Activated CD4-positive, alpha-beta memory T cell treated with anti-CD3 and anti-CD28 coated beads for 36 hours (primary cell): Measurements from ENCODE around the gene PDP2. TPM values are rescaled to one million over a fixed set of nuclear protein-coding genes. Genes with fewer than 3 reads are reported as not detected.

ENCODE experiments used
- CTCF ChIA-PET: fragments of 350-600 bp; sonication (Branson Sonifier 250); formaldehyde crosslinking; loops from one replicate; lab custom pipeline; 2021; ENCODE audit warnings: antibody characterized with exemption, inconsistent platforms; lab: Charles Lee
- POLR2A ChIA-PET: fragments of 350-600 bp; sonication (Branson Sonifier 250); formaldehyde crosslinking; loops from one replicate; lab custom pipeline; 2021; ENCODE audit warnings: antibody characterized with exemption; lab: Charles Lee
- DNase-seq: peaks from one replicate; pipeline ENCODE4 v3.0.0-alpha.2; 2020
- H3K27ac Mint-ChIP-seq: one replicate; pipeline ENCODE4 v1.8.0; 2021; ENCODE audit warnings: mixed read lengths
- H3K27me3 Mint-ChIP-seq: one replicate; pipeline ENCODE4 v1.8.0; 2021; ENCODE audit warnings: mixed read lengths
- H3K36me3 Mint-ChIP-seq: one replicate; pipeline ENCODE4 v1.8.0; 2021; ENCODE audit warnings: mixed read lengths
- H3K4me1 Mint-ChIP-seq: one replicate; pipeline ENCODE4 v1.8.0; 2021; ENCODE audit warnings: low read depth, mixed read lengths
- H3K4me3 Mint-ChIP-seq: one replicate; pipeline ENCODE4 v1.8.0; 2021; ENCODE audit warnings: mild to moderate bottlenecking, mixed read lengths
- H3K9me3 Mint-ChIP-seq: one replicate; pipeline ENCODE4 v1.8.0; 2021; ENCODE audit warnings: mixed read lengths
- intact Hi-C: fragments of 100-400 bp; cut with micrococcal nuclease; formaldehyde crosslinking; loops from one replicate; pipeline ENCODE4 v1.15.1; 2023
- total RNA-seq, 2 experiments: library from RNA; stranded (reverse); gene quantifications; one replicate each; pipeline ENCODE4 v1.2.3, GENCODE V29; 2021

The PDP2 gene
- total RNA-seq, 2 experiments from 2014 or later: 42.4 to 45.5 TPM

GRCh38 chr16:66904846-66905632, 24.7 kb downstream of the PDP2 start:
- Mint-ChIP-seq H3K27me3 (no peaks in the 10 kb centered on the region), H3K4me1 (peaks cover 6% of the 10 kb centered on the region), H3K9me3 (no peaks in the 10 kb centered on the region), H3K36me3 (no peaks in the 10 kb centered on the region), H3K27ac (no peak overlapping the region), H3K4me3 (no peak overlapping the region)
- intact Hi-C loops: no loop called here
- CTCF ChIA-PET: interaction anchor here (0.6 to 3.1 kb wide), 3 partner anchors 9 to 78 kb away, joined by 3 to 14 read pairs (median 3); no protein-coding TSS in a partner anchor
- no peak for DNase-seq
- POLR2A ChIA-PET: no interaction called here

- intact Hi-C loops: no loop called here
- POLR2A ChIA-PET: no interaction called here
- no peaks in the 10 kb centered on the region for H3K9me3 Mint-ChIP-seq
- peak; percentile 66 for DNase-seq
- no peaks in the 10 kb centered on the region for H3K27me3 Mint-ChIP-seq
- no peaks in the 10 kb centered on the region for H3K36me3 Mint-ChIP-seq
- no peak overlapping the region for H3K4me3 Mint-ChIP-seq
- H3K4me1 Mint-ChIP-seq: peaks cover 6% of the 10 kb centered on the region
- CTCF ChIA-PET: interaction anchor here (0.6 to 3.1 kb wide), 3 partner anchors 10 to 79 kb away, joined by 3 to 14 read pairs (median 3); no protein-coding TSS in a partner anchor
- no peak overlapping the region for H3K27ac Mint-ChIP-seq
Measured at GRCh38 chr16:66905633-66906539, 25.6 kb downstream of the PDP2 start.

DNA sequence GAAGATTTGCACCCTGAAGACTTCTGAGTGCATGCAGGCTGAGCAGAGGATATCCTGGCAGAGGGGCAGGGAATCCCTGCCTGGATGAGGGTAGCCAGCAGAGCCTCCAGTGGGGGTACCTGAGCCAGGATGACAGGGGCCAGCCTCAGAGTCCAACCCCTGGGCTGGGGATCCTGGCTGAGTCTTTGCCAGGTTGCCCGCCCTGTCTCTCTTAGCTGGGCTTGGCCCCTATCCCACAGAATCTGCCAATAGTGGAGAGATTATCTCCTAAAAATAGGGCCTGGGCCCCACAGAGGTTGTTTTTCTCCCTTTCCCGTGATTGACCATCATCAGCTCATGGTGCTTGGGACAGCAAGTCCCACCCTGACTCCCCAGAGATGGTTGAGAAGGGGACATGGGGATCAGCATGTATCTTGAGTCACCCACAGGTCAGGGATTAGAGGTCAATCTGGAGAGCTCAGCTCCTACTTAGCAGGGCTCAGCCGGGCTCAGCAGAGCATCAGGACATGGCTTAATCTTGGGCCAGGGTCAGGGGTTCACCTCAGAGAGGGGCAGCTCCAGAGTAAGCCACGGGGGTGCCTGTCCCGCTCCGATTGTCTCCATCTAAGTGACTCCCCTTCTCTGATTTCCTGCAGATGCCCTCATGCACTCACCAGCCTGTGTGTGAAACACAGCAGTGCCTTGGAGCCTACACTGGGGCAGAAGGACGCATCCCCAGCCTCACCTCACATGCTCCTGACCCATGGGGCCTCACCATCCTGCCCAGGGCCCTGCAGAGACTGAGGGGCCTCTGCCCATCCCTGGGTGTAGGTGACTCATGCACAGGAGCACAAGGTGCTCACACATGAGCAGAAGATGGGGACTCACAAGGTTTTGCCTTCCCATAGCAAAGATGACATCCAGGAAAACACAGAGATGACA, 26.9 kb downstream of the PDP2 start:
- Mint-ChIP-seq H3K27ac (no peak overlapping the region), H3K4me3 (no peak overlapping the region), H3K9me3 (no peaks in the 10 kb centered on the region), H3K27me3 (no peaks in the 10 kb centered on the region), H3K36me3 (no peaks in the 10 kb centered on the region), H3K4me1 (peaks cover 6% of the 10 kb centered on the region)
- DNase-seq: no peak
- POLR2A ChIA-PET: no interaction called here
- CTCF ChIA-PET: interaction anchor here (1.0 kb wide), 2 partner anchors 16 to 493 kb away, joined by 3 read pairs; no protein-coding TSS in a partner anchor
- intact Hi-C loops: no loop called here

DNA sequence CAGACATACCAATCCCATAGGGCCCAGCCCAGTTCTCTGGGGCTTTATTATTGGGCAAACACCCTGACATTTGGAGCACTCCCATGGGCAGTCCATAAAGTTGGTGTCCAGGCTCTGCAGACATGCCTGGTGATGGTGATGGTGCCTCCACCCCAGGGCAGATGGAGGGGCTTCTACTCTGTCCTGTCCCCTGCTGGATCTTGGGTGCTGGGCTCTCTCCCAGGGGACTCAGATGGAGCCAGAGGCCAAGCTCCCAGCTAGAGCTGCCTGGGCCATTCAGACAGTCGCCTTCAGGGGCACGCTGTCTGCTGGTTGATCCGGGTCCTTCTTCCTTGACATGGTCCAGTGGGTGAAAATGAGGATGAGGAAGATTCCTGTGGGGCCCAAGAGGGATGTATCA, 27.8 kb downstream of the PDP2 start:
- no peak overlapping the region for H3K27ac Mint-ChIP-seq
- H3K9me3 Mint-ChIP-seq: no peaks in the 10 kb centered on the region
- no peaks in the 10 kb centered on the region for H3K27me3 Mint-ChIP-seq
- no peak for DNase-seq
- H3K36me3 Mint-ChIP-seq: no peaks in the 10 kb centered on the region
- POLR2A ChIA-PET: no interaction called here
- intact Hi-C loops: no loop called here
- CTCF ChIA-PET: interaction anchor here (1.0 kb wide), 1 partner anchor 17 kb away, joined by 3 read pairs; no protein-coding TSS in a partner anchor
- H3K4me3 Mint-ChIP-seq: no peak overlapping the region
- H3K4me1 Mint-ChIP-seq: peaks cover 6% of the 10 kb centered on the region

GRCh38 chr16:66908762-66909559, 28.6 kb downstream of the PDP2 start:
- Mint-ChIP-seq H3K9me3 (no peaks in the 10 kb centered on the region), H3K27ac (no peak overlapping the region), H3K4me1 (peaks cover 6% of the 10 kb centered on the region), H3K27me3 (no peaks in the 10 kb centered on the region), H3K4me3 (no peak overlapping the region), H3K36me3 (no peaks in the 10 kb centered on the region)
- POLR2A ChIA-PET: no interaction called here
- intact Hi-C loops: no loop called here
- no peak for DNase-seq
- CTCF ChIA-PET: interaction anchor here (0.9 to 3.4 kb wide), 6 partner anchors 10 to 74 kb away, joined by 3 to 18 read pairs (median 5); partner anchors contain the start of gene CDH16

DNA sequence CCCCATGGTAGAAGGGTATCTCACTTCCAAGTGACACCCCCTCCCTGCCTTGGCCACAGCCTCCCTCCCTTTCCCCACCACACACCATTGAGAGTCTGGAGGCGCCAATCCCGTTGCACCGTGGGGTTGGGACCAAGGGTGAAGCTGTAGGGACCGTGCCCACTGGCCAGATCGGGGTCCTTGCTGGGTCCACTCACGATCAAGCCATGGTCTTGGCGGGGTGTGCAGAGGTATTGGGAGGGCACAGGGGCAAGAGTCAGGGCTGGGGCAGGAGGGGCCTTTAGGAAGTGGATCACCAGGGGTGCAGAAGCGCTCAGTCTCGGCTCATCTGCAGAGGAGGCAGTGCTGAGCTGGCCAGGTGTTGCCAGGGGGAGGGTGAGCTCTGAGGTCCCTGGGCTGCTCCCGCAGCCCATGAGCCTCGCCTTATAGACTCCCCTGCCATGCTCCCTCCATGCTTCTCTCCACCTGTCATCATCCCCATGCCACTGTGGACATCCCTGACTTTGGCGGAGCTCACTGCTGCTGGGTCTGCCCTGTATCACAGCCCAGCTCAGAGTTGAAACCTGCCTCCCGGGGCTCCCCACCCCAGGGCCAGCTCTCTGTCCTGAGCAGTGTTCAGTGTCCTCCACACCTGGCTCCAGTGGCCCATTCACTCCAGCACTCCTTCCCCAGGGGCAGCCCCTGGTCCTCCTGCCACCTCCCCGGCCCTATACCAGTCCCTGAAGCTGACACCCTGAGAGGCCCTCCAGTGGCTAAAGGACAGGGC, 30.0 kb downstream of the PDP2 start:
- no peak for DNase-seq
- POLR2A ChIA-PET: no interaction called here
- Mint-ChIP-seq H3K4me3 (no peak overlapping the region), H3K4me1 (peaks cover 6% of the 10 kb centered on the region), H3K27me3 (no peaks in the 10 kb centered on the region), H3K9me3 (no peaks in the 10 kb centered on the region), H3K36me3 (no peaks in the 10 kb centered on the region), H3K27ac (no peak overlapping the region)
- intact Hi-C loops: no loop called here
- CTCF ChIA-PET: interaction anchor here (1.0 to 3.4 kb wide), 6 partner anchors 9 to 80 kb away, joined by 3 to 18 read pairs (median 5); partner anchors contain the start of genes CDH16 and NAE1

DNA sequence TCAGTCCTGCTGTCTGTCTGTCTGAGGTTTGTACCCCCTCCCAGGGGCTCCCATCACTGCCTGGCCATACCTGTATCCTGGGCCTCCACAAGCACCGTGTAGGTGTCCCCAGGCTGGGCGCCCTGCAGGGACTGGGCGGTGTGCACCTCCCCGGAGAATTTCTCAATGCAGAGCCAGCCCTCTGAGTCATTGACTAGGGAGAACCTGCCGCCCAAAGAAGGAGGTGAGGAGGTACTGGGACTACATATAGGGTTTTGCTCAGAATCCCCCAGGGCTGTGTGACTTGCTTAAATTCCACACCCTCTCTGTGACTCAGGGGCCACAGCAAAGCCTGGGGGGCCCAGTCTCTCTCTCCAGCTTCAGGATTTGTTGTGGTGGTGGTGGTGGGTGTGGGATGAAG, 30.8 kb downstream of the PDP2 start:
- Mint-ChIP-seq H3K36me3 (no peaks in the 10 kb centered on the region), H3K27me3 (peaks cover 1% of the 10 kb centered on the region), H3K4me3 (no peak overlapping the region), H3K27ac (no peak overlapping the region), H3K4me1 (peaks cover 2% of the 10 kb centered on the region), H3K9me3 (no peaks in the 10 kb centered on the region)
- ChIA-PET POLR2A (no interaction called here), CTCF (interaction anchor here (0.9 to 3.4 kb wide), 4 partner anchors 8 to 81 kb away, joined by 3 to 18 read pairs (median 10); partner anchors contain the start of genes CDH16 and NAE1)
- intact Hi-C loops: no loop called here
- DNase-seq: no peak

- Mint-ChIP-seq H3K4me1 (no peaks in the 10 kb centered on the region), H3K27me3 (peaks cover 1% of the 10 kb centered on the region)
Measured at GRCh38 chr16:66911801-66912200, 31.5 kb downstream of the PDP2 start.

DNA sequence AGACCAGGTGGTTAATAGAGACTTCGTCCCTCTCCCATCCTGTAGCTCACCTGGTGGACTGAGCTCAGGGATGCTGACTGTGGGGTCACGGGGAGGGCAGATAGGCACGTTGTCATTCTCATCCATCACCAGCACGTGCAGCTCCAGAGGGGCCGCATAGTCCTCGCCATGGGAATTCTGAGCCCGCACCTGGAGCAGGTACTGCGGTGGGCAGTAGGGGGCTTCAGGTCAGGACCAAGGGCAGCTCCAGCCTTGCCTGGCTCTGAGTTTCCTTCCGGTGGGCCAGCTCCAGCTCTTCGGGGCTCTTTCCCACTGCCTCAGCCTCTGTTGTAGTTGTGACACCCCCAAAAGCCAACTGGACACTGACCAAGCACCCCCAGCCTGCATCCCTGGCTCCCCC, 32.8 kb downstream of the PDP2 start:
- ChIA-PET CTCF (interaction anchor here (1.0 to 1.7 kb wide), 2 partner anchors 10 to 48 kb away, joined by 3 read pairs; partner anchors contain the start of gene CES3), POLR2A (no interaction called here)
- H3K4me1 Mint-ChIP-seq: no peaks in the 10 kb centered on the region
- H3K27ac Mint-ChIP-seq: no peak overlapping the region
- no peak for DNase-seq
- no peaks in the 10 kb centered on the region for H3K36me3 Mint-ChIP-seq
- intact Hi-C loops: no loop called here
- H3K4me3 Mint-ChIP-seq: no peak overlapping the region
- peaks cover 1% of the 10 kb centered on the region for H3K27me3 Mint-ChIP-seq
- no peaks in the 10 kb centered on the region for H3K9me3 Mint-ChIP-seq

More at GRCh38 chr16:66911801-66912200, 31.5 kb downstream of the PDP2 start:
- no peak overlapping the region for H3K4me3 Mint-ChIP-seq
- H3K27ac Mint-ChIP-seq: no peak overlapping the region
- H3K9me3 Mint-ChIP-seq: no peaks in the 10 kb centered on the region
- POLR2A ChIA-PET: no interaction called here
- intact Hi-C loops: no loop called here
- H3K36me3 Mint-ChIP-seq: no peaks in the 10 kb centered on the region
- CTCF ChIA-PET: interaction anchor here (0.9 to 3.4 kb wide), 2 partner anchors 9 to 17 kb away, joined by 3 to 18 read pairs; no protein-coding TSS in a partner anchor
- no peak for DNase-seq

- Mint-ChIP-seq H3K27me3 (peaks cover 1% of the 10 kb centered on the region), H3K36me3 (no peaks in the 10 kb centered on the region), H3K9me3 (no peaks in the 10 kb centered on the region), H3K27ac (no peak overlapping the region), H3K4me1 (no peaks in the 10 kb centered on the region), H3K4me3 (no peak overlapping the region)
- intact Hi-C loops: no loop called here
- CTCF ChIA-PET: interaction anchor here (1.3 to 1.7 kb wide), 2 partner anchors 11 to 48 kb away, joined by 3 read pairs; partner anchors contain the start of gene CES3
- DNase-seq: no peak
- POLR2A ChIA-PET: no interaction called here
Measured at GRCh38 chr16:66913711-66914110, 33.4 kb downstream of the PDP2 start.
